B cell (primary cell): Measurements from ENCODE around the gene MSL1. TPM values are rescaled to one million over a fixed set of nuclear protein-coding genes. Genes with fewer than 3 reads are reported as not detected.
A peak's percentile ranks its signal among the peaks of the same experiment; 100 is the strongest.

Source experiments
- ATAC-seq: fragments of 200-7000 bp; cut with Tn5 transposase; one replicate; pipeline ENCODE4 v1.10.0; 2021; ENCODE audit warnings: low read depth, mild to moderate bottlenecking, moderate number of reproducible peaks, moderate library complexity
- CTCF ChIA-PET: fragments of 350-600 bp; sonication (Branson Sonifier 250); formaldehyde crosslinking; loops from one replicate; lab custom pipeline; 2021; ENCODE audit warnings: antibody characterized with exemption, inconsistent platforms; lab: Charles Lee
- POLR2A ChIA-PET: fragments of 350-600 bp; sonication (Branson Sonifier 250); formaldehyde crosslinking; loops from one replicate; lab custom pipeline; 2021; ENCODE audit warnings: antibody characterized with exemption; lab: Charles Lee
- DNase-seq: peaks from one replicate; pipeline ENCODE4 v3.0.0; 2013
- H2AFZ ChIP-seq: 2 replicates; pipeline ENCODE4 v1.6.1; 2012; ENCODE audit warnings: mild to moderate bottlenecking, low read depth, low read length; ENCODE audit not compliant: insufficient read depth, poor library complexity, severe bottlenecking
- H3K27ac ChIP-seq, 2 donors: 1 replicate in 1 of 2; 2 replicates in 1 of 2; pipeline ENCODE4 v1.5.1; 2012 to 2013; ENCODE audit warnings: low read length in 2 of 2, mild to moderate bottlenecking in 2 of 2, moderate library complexity in 1 of 2
- H3K27me3 ChIP-seq, 4 experiments: fragments of 200-600 bp in 1 of 4; sonication (generic) in 1 of 4; replicated peaks in 1 of 4; 1 replicate in 2 of 4; 2 replicates in 2 of 4; pipeline versions ENCODE4 v1.6.1 to v1.7.0; 2013 to 2016; ENCODE audit warnings: low read length in 3 of 4, mild to moderate bottlenecking in 2 of 4, mixed read lengths in 1 of 4, moderate library complexity in 1 of 4; ENCODE audit not compliant: insufficient read depth in 4 of 4, control insufficient read depth in 3 of 4; ENCODE audit errors: control extremely low read depth in 1 of 4
- H3K36me3 ChIP-seq, 2 experiments: replicated peaks in 1 of 2; 1 replicate in 1 of 2; 2 replicates in 1 of 2; pipeline versions ENCODE4 v1.6.1 to v1.7.1; 2013; ENCODE audit warnings: low read length in 1 of 2; ENCODE audit not compliant: insufficient read depth in 2 of 2, control insufficient read depth in 1 of 2; ENCODE audit errors: control extremely low read depth in 1 of 2, extremely low read depth in 1 of 2
- H3K4me1 ChIP-seq, 2 donors: fragments of 200-600 bp in 1 of 2; sonication (generic) in 1 of 2; 1 replicate in 1 of 2; 2 replicates in 1 of 2; pipeline versions ENCODE4 v1.5.1 to v1.6.1; 2013 to 2017; ENCODE audit warnings: low read length in 2 of 2; ENCODE audit not compliant: control insufficient read depth in 2 of 2, insufficient read depth in 2 of 2
- H3K4me2 ChIP-seq: replicated peaks from 2 replicates; pipeline ENCODE3; 2012; ENCODE audit warnings: mild to moderate bottlenecking, low read depth, low read length; ENCODE audit not compliant: poor library complexity, severe bottlenecking
- H3K4me3 ChIP-seq, 5 experiments: fragments of 200-600 bp in 1 of 5; sonication (generic) in 1 of 5; 1 replicate in 3 of 5; 2 replicates in 2 of 5; pipeline versions ENCODE4 v1.5.1 to v1.7.0; 2011 to 2016; ENCODE audit warnings: low read length in 4 of 5, mild to moderate bottlenecking in 4 of 5, low read depth in 2 of 5, control low read depth in 1 of 5, moderate library complexity in 1 of 5; ENCODE audit not compliant: insufficient read depth in 1 of 5; ENCODE audit errors: control extremely low read depth in 1 of 5, extremely low read depth in 1 of 5
- H3K79me2 ChIP-seq: fragments of 200-600 bp; sonication (generic); one replicate; pipeline ENCODE4 v1.6.0; 2016; ENCODE audit warnings: low read length; ENCODE audit not compliant: control insufficient read depth, insufficient read depth
- H3K9ac ChIP-seq: fragments of 200-600 bp; sonication (generic); 2 replicates; pipeline ENCODE4 v1.6.1; 2017; ENCODE audit warnings: mild to moderate bottlenecking, low read length, moderate library complexity
- H3K9me3 ChIP-seq, 3 donors: one replicate each; pipeline versions ENCODE4 v1.6.1 to v1.7.1; 2013; ENCODE audit warnings: low read length in 2 of 3; ENCODE audit not compliant: control insufficient read depth in 2 of 3, insufficient read depth in 1 of 3; ENCODE audit errors: control extremely low read depth in 1 of 3
- H4K20me1 ChIP-seq: 2 replicates; pipeline ENCODE4 v1.6.0; 2012; ENCODE audit warnings: mild to moderate bottlenecking, low read length; ENCODE audit not compliant: insufficient read depth, control insufficient read depth, poor library complexity, severe bottlenecking
- H3K27ac Mint-ChIP-seq: one replicate; pipeline ENCODE4 v1.8.0; 2021; ENCODE audit warnings: mixed read lengths
- H3K27me3 Mint-ChIP-seq: one replicate; pipeline ENCODE4 v1.8.0; 2021; ENCODE audit warnings: mixed read lengths
- H3K4me1 Mint-ChIP-seq: one replicate; pipeline ENCODE4 v1.8.0; 2021; ENCODE audit warnings: mixed read lengths
- H3K4me3 Mint-ChIP-seq: one replicate; pipeline ENCODE4 v1.8.0; 2021; ENCODE audit warnings: mixed read lengths
- H3K9me3 Mint-ChIP-seq: one replicate; pipeline ENCODE4 v1.8.0; 2022; ENCODE audit warnings: mixed read lengths; ENCODE audit not compliant: insufficient read depth
- EZH2 ChIP-seq: IDR thresholded peaks from 2 replicates; pipeline ENCODE4 v1.6.1; 2012; ENCODE audit warnings: borderline replicate concordance, low read depth, mild to moderate bottlenecking, moderate library complexity, low read length; ENCODE audit not compliant: insufficient read depth, poor library complexity, severe bottlenecking
- WGBS: methylation state at CpG from one replicate; pipeline ENCODE4 v1.1.5; 2013; ENCODE audit warnings: missing lambda C conversion rate; ENCODE audit not compliant: insufficient coverage; 5-methylcytosine and 5-hydroxymethylcytosine counted together
- intact Hi-C: fragments of 100-400 bp; cut with micrococcal nuclease; formaldehyde crosslinking; loops from one replicate; pipeline ENCODE4 v1.10.0; 2022
- polyA plus RNA-seq: library from polyadenylated mRNA; depleted of rRNA; stranded (reverse); fragments of >200 nt; gene quantifications from 2 replicates; pipeline ENCODE4 v1.2.3, GENCODE V29; 2012
- total RNA-seq, 2 donors: library from RNA; stranded (reverse); fragments of 120-200 nt in 1 of 2; gene quantifications; 1 replicate in 1 of 2; 2 replicates in 1 of 2; pipeline versions ENCODE4 v1.2.3 to v1.2.4, GENCODE V29; 2013 to 2022
- TF ChIP-seq, protein P1 (sequence below): fragments of 200-600 bp; IDR thresholded peaks from one replicate; pipeline ENCODE4 v1.8.0; 2022; ENCODE audit warnings: antibody characterized with exemption, mild to moderate bottlenecking

MSL1 gene
- total and polyA plus RNA-seq, 2 donors (not counting 1 experiment from before 2014, with no cell fraction given) = 80.1 to 129 TPM

DNA sequence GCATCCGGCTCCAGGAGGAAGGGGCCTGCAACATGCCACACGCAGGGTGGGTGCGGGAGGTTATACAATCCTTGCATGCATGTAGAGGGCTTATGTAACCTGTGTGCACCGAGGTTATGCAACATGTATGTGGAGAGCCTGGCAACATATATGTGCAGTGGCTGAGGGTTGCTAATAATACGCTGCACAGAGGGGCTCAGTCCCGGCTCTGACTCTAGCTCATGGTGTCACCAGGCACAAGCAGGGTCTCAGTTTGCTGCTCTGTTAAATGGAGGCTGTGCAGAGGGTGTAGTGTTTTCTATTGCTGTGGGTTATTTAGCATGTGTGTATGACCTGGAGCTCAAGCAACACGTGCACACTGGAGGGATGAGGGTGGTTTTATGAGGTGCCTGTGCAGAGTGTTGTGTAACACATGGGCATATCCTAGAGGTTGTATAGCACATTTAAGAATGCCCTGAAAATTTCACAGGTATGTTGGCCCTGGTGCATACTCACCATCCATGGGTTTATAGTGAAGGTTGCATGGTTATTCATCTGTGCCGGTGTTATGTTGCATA is 45.8 kb upstream of the MSL1 start:
- Histone ChIP-seq H3K27ac (no peak overlapping the region), H3K9ac (no peak overlapping the region), H3K36me3 (peaks cover 3 to 9% of the 10 kb centered on the region in 2 experiments), H3K9me3 (no peaks in the 10 kb centered on the region), H4K20me1 (peaks cover 20% of the 10 kb centered on the region), H3K79me2 (peaks cover 9% of the 10 kb centered on the region), H3K4me2 (peak overlapping the region; percentile 59), H3K4me3 (no peak overlapping the region), H3K4me1 (peaks cover 21 to 24% of the 10 kb centered on the region in 2 donors), H2AFZ (no peak overlapping the region), H3K27me3 (no peaks in the 10 kb centered on the region)
- DNase-seq (no peak), ATAC-seq (no peak)
- WGBS = 73% methylated on average over 8 of the region's 8 CpGs
- Mint-ChIP-seq H3K27me3 (no peaks in the 10 kb centered on the region), H3K27ac (no peak overlapping the region), H3K4me1 (peaks cover 33% of the 10 kb centered on the region), H3K9me3 (no peaks in the 10 kb centered on the region), H3K4me3 (no peak overlapping the region)
- POLR2A ChIA-PET = interaction anchor here (0.7 to 1.5 kb wide), 8 partner anchors 9 to 48 kb away, joined by 3 to 11 read pairs (median 4); no protein-coding TSS in a partner anchor
- CTCF ChIA-PET = interaction anchor here (0.7 to 6.7 kb wide), 37 partner anchors 8 to 203 kb away, joined by 3 to 128 read pairs (median 6); partner anchors contain the start of genes CSF3, MED24, MSL1 and NR1D1
- intact Hi-C loops = loop anchor here (1.0 to 5.0 kb wide), 4 partner anchors 13 to 36 kb away; partner anchors contain the start of gene MED24
- TF ChIP-seq EZH2 = no peak
- TF ChIP-seq, protein P1, sequence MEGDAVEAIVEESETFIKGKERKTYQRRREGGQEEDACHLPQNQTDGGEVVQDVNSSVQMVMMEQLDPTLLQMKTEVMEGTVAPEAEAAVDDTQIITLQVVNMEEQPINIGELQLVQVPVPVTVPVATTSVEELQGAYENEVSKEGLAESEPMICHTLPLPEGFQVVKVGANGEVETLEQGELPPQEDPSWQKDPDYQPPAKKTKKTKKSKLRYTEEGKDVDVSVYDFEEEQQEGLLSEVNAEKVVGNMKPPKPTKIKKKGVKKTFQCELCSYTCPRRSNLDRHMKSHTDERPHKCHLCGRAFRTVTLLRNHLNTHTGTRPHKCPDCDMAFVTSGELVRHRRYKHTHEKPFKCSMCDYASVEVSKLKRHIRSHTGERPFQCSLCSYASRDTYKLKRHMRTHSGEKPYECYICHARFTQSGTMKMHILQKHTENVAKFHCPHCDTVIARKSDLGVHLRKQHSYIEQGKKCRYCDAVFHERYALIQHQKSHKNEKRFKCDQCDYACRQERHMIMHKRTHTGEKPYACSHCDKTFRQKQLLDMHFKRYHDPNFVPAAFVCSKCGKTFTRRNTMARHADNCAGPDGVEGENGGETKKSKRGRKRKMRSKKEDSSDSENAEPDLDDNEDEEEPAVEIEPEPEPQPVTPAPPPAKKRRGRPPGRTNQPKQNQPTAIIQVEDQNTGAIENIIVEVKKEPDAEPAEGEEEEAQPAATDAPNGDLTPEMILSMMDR = no peak

DNA sequence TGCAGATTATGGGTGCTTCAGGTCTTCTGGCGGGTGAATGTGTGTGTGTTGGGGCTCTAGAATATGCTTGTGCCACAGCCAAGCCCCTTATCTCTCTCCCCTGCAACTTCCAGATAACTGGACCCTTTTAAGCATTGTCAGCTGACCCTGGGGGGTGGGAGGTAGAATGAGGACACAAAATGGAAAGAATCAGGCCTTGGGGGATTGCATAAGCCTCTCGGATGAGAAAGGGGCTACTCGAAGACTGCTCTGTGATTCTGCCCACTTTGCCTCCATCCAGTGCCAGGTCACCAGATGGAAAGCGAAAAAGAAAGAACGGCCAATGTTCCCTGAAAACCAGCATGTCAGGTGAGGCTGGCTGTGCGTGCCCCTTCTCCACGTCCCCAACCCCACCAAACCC is 45.2 kb upstream of the MSL1 start:
- intact Hi-C loops = loop anchor here (5.0 kb wide), 1 partner anchor 36 kb away; no protein-coding TSS in a partner anchor
- no peak for ATAC-seq
- Histone ChIP-seq H4K20me1 (peaks cover 15% of the 10 kb centered on the region), H2AFZ (no peak overlapping the region), H3K9me3 (no peaks in the 10 kb centered on the region), H3K4me2 (no peak overlapping the region), H3K27ac (no peak overlapping the region), H3K36me3 (peaks cover 3 to 9% of the 10 kb centered on the region in 2 experiments), H3K27me3 (no peaks in the 10 kb centered on the region), H3K4me1 (peaks cover 15 to 19% of the 10 kb centered on the region in 2 donors), H3K9ac (no peak overlapping the region), H3K79me2 (peaks cover 8% of the 10 kb centered on the region), H3K4me3 (no peak overlapping the region)
- no peak for DNase-seq
- H3K27me3 Mint-ChIP-seq = no peaks in the 10 kb centered on the region
- no peak for TF ChIP-seq EZH2
- TF ChIP-seq, protein P1 = no peak
- peaks cover 28% of the 10 kb centered on the region for H3K4me1 Mint-ChIP-seq
- 98% methylated on average over 4 of the region's 7 CpGs for WGBS
- CTCF ChIA-PET = interaction anchor here (1.1 to 6.7 kb wide), 21 partner anchors 10 to 195 kb away, joined by 3 to 128 read pairs (median 12); partner anchors contain the start of genes CSF3, MED24, MSL1 and NR1D1
- H3K9me3 Mint-ChIP-seq = no peaks in the 10 kb centered on the region
- POLR2A ChIA-PET = interaction anchor here (1.1 to 1.5 kb wide), 3 partner anchors 19 to 49 kb away, joined by 3 to 4 read pairs (median 4); no protein-coding TSS in a partner anchor
- no peak overlapping the region for H3K27ac Mint-ChIP-seq
- H3K4me3 Mint-ChIP-seq = no peak overlapping the region
